DND-41 (cell line): ENCODE measurements around the gene FZD8.

ENCODE experiments used
- CTCF ChIP-seq: IDR thresholded peaks from 2 replicates; pipeline ENCODE4 v1.5.1; 2012; ENCODE audit warnings: borderline replicate concordance, low read length, moderate library complexity, mild to moderate bottlenecking; ENCODE audit not compliant: poor library complexity, severe bottlenecking; ENCODE audit errors: extremely low read depth
- EZH2 ChIP-seq: IDR thresholded peaks from 3 replicates; pipeline ENCODE4 v1.6.1; 2012; ENCODE audit warnings: borderline replicate concordance, low read depth, mild to moderate bottlenecking, moderate library complexity, low read length, inconsistent platforms; ENCODE audit not compliant: severe bottlenecking

- TF ChIP-seq EZH2, result no peak
- peak; percentile 25 for TF ChIP-seq CTCF
Measured at GRCh38 chr10:35600193-35600592, 41.9 kb downstream of the FZD8 start.
